ENCODE measurements around the gene SMIM7. TPM values are rescaled to one million over a fixed set of nuclear protein-coding genes. Genes with fewer than 3 reads are reported as not detected.

Gene SMIM7
- total RNA-seq, 2 experiments from 2014 or later: 44.3 to 47.4 TPM

DNA sequence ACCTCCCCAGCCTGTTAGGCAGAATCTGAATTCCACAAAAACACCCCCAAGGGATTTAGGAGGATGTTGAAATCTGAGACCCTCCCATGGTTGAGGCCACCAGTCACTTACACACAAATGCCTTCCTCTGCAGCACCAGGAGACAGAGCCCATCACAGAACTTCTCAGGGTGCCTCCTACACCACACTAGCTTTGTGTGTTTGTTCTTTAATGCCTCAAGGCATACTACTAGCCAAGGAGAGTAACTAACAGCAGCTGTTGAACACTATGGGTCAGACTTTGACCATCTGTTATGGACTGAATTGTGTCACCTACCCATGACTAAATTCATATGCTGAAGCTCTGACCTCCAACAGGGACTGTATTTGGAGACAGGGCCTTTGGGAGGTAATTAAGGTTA lies 22.4 kb downstream of the SMIM7 start:
- DNase-seq: no peak
- intact Hi-C loops (cut with DNase I, micrococcal nuclease): no loop called here
- TF ChIP-seq, protein P1, sequence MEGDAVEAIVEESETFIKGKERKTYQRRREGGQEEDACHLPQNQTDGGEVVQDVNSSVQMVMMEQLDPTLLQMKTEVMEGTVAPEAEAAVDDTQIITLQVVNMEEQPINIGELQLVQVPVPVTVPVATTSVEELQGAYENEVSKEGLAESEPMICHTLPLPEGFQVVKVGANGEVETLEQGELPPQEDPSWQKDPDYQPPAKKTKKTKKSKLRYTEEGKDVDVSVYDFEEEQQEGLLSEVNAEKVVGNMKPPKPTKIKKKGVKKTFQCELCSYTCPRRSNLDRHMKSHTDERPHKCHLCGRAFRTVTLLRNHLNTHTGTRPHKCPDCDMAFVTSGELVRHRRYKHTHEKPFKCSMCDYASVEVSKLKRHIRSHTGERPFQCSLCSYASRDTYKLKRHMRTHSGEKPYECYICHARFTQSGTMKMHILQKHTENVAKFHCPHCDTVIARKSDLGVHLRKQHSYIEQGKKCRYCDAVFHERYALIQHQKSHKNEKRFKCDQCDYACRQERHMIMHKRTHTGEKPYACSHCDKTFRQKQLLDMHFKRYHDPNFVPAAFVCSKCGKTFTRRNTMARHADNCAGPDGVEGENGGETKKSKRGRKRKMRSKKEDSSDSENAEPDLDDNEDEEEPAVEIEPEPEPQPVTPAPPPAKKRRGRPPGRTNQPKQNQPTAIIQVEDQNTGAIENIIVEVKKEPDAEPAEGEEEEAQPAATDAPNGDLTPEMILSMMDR (IDR thresholded peaks at IDR 0.05): no peak
- Histone ChIP-seq H3K4me3 (ENCODE audit: low read length) (no peak overlapping the region), H3K27me3 (ENCODE audit: control insufficient read depth in 1 of 2, insufficient read depth in 2 of 2, low read length in 2 of 2) (no peaks in the 10 kb centered on the region), H3K4me1 (ENCODE audit: insufficient read depth, low read length) (peaks cover 2% of the 10 kb centered on the region), H3K27ac (ENCODE audit: low read depth in 1 of 2, low read length in 2 of 2) (no peak overlapping the region), H3K9me3 (ENCODE audit: control insufficient read depth in 1 of 2, insufficient read depth in 1 of 2, low read length in 2 of 2) (no peaks in the 10 kb centered on the region), H3K36me3 (ENCODE audit: insufficient read depth, low read length) (peaks cover 57% of the 10 kb centered on the region)
- no peak overlapping the region for H3K4me3 Mint-ChIP-seq
- H3K27ac Mint-ChIP-seq: peak overlapping the region; percentile 53
- CTCF ChIA-PET: interaction anchor here (1.2 kb wide), 1 partner anchor 110 kb away, joined by 3 read pairs; no protein-coding TSS in a partner anchor
- peaks cover 76% of the 10 kb centered on the region for H3K36me3 Mint-ChIP-seq (ENCODE audit: low read depth)
- POLR2A ChIA-PET: no interaction called here
- H3K9me3 Mint-ChIP-seq: no peaks in the 10 kb centered on the region
- no peaks in the 10 kb centered on the region for H3K27me3 Mint-ChIP-seq
- ATAC-seq (ENCODE audit: poor library complexity): no peak
- H3K4me1 Mint-ChIP-seq (ENCODE audit: low read depth): peaks cover 12% of the 10 kb centered on the region

DNA sequence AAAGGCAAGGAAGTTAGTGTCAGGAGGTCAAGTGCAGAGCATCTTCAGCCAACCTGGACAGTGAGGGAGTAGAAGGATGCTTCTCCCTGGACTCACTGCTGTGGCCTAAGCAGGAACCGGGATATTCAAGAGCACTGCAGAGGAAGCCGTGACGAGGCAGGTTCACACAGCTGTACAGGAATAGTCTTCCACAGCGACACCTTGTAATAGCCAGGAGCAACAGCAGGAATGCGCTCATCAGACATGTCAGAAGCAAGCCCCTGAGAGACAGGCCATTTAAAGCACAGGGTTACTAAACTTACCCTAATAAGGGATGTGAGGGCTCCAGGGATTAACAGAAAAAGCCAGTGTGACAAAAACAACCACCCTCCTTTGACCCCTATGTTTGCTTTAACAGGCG lies 28.5 kb downstream of the SMIM7 start:
- CTCF ChIA-PET: no interaction called here

DNA sequence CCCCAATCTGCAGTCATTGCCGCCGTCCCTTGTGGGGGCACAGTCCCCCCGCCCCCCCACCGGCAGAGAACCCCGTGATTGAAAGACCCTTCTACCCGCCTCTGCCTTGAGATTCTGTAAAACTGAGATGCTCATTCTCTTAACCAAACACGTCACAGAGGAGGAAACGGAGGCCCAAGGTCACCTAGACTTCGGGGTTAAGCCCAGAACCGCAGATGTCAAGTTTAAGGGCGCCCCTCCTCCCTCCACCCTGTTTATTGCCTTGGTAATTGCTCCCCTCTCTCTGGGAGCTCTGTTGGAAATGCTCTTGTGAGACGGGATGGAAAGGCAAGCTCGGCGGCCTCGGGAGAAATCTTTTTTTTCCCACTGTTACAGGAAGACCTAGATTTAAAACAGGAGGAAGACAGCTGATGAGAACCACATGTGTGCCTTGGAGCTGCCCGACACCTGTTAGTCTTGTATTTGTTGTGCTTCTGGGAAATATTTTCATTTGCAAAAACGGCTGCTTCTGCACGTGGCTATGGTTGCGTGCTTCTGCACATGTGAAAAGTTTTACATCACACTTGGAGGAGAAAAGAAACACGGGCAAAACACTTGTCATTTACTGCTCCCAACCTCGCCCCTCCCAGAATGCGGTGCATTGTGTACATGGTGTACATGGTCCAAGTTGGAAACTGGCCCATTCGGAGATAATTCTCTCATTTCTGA lies 30.8 kb downstream of the SMIM7 start:
- H3K27me3 Mint-ChIP-seq: no peaks in the 10 kb centered on the region
- H3K27ac Mint-ChIP-seq: peak overlapping the region; percentile 96
- intact Hi-C loops (cut with DNase I, micrococcal nuclease): loop anchor here (1.0 kb wide), 9 partner anchors 30 to 158 kb away; partner anchors contain the start of genes CHERP (in 2 of the 2), C19orf44 (in 1 of the 2), CALR3 (in 1 of the 2) and EPS15L1 (in 1 of the 2)
- no peaks in the 10 kb centered on the region for H3K9me3 Mint-ChIP-seq
- H3K4me3 ChIP-seq (ENCODE audit: low read length): peak overlapping the region; percentile 99
- no peaks in the 10 kb centered on the region for H3K9me3 ChIP-seq (ENCODE audit: control insufficient read depth in 1 of 2, insufficient read depth in 1 of 2, low read length in 2 of 2)
- TF ChIP-seq, protein P1 (IDR thresholded peaks at IDR 0.05): no peak
- DNase-seq (peak in 2 of 14 experiments; percentile 16 to 51), ATAC-seq (ENCODE audit: poor library complexity) (peak; percentile 27)
- H3K27ac ChIP-seq (ENCODE audit: low read depth in 1 of 2, low read length in 2 of 2): peak overlapping the region; percentile 94 to 98
- H3K27me3 ChIP-seq (ENCODE audit: control insufficient read depth in 1 of 2, insufficient read depth in 2 of 2, low read length in 2 of 2): no peaks in the 10 kb centered on the region
- ChIA-PET POLR2A (interaction anchor here (1.0 to 3.9 kb wide), 10 partner anchors 10 to 448 kb away, joined by 3 to 32 read pairs (median 8); partner anchors contain the start of genes CHERP, SLC35E1, SMIM7 and TMEM38A), CTCF (interaction anchor here (1.0 to 1.9 kb wide), 3 partner anchors 9 to 45 kb away, joined by 4 to 6 read pairs (median 4); partner anchors contain the start of gene SMIM7)
- H3K4me1 Mint-ChIP-seq (ENCODE audit: low read depth): peaks cover 46% of the 10 kb centered on the region
- peak overlapping the region; percentile 99 for H3K4me3 Mint-ChIP-seq
- H3K36me3 Mint-ChIP-seq (ENCODE audit: low read depth): peaks cover 72% of the 10 kb centered on the region
- peaks cover 40% of the 10 kb centered on the region for H3K36me3 ChIP-seq (ENCODE audit: insufficient read depth, low read length)
- H3K4me1 ChIP-seq (ENCODE audit: insufficient read depth, low read length): peaks cover 39% of the 10 kb centered on the region

More for the DNA sequence above, 28.5 kb downstream of the SMIM7 start:
- ATAC-seq (ENCODE audit: poor library complexity) (no peak), DNase-seq (no peak)
- POLR2A ChIA-PET: no interaction called here
- H3K4me1 Mint-ChIP-seq (ENCODE audit: low read depth): peaks cover 23% of the 10 kb centered on the region
- TF ChIP-seq, protein P1 (IDR thresholded peaks at IDR 0.05): no peak
- Histone ChIP-seq H3K27ac (ENCODE audit: low read depth in 1 of 2, low read length in 2 of 2) (no peak overlapping the region), H3K9me3 (ENCODE audit: control insufficient read depth in 1 of 2, insufficient read depth in 1 of 2, low read length in 2 of 2) (no peaks in the 10 kb centered on the region), H3K4me3 (ENCODE audit: low read length) (no peak overlapping the region), H3K36me3 (ENCODE audit: insufficient read depth, low read length) (peaks cover 32% of the 10 kb centered on the region), H3K27me3 (ENCODE audit: control insufficient read depth in 1 of 2, insufficient read depth in 2 of 2, low read length in 2 of 2) (no peaks in the 10 kb centered on the region), H3K4me1 (ENCODE audit: insufficient read depth, low read length) (peaks cover 24% of the 10 kb centered on the region)
- H3K4me3 Mint-ChIP-seq: no peak overlapping the region
- no peaks in the 10 kb centered on the region for H3K9me3 Mint-ChIP-seq
- peaks cover 61% of the 10 kb centered on the region for H3K36me3 Mint-ChIP-seq (ENCODE audit: low read depth)
- intact Hi-C loops (cut with DNase I, micrococcal nuclease): no loop called here
- no peak overlapping the region for H3K27ac Mint-ChIP-seq
- no peaks in the 10 kb centered on the region for H3K27me3 Mint-ChIP-seq
